ENCODE data around the gene R3HDM1. TPM values are rescaled to one million over a fixed set of nuclear protein-coding genes. Genes with fewer than 3 reads are reported as not detected.
"Not testable (repeated sequence)": the region's sequence is repeated elsewhere in the genome, so short reads cannot be mapped to it uniquely, and the experiment has no call there.

The R3HDM1 gene
- total RNA-seq, 1 donor from 2014 or later: 17.8 TPM

DNA sequence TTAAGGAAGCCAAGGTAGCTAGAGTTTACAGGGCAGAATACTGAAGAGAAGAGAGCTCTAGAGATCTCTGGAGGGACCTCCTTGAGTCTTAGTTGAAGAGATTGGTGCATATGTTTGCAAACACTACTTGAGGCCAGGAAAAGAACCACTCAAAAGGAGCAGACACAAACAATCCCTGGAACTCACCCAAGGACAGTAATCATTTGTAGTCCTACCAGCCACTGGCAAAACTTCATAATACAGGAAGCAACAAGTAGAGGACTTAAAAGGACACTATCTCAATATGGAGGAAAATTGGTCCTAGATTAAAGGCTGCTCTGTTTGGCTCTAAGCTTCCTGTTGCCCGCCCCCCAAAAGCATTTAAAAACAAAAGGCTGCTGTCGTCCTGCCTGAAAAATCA, 163.4 kb downstream of the R3HDM1 start:
- TF ChIP-seq, protein P1, sequence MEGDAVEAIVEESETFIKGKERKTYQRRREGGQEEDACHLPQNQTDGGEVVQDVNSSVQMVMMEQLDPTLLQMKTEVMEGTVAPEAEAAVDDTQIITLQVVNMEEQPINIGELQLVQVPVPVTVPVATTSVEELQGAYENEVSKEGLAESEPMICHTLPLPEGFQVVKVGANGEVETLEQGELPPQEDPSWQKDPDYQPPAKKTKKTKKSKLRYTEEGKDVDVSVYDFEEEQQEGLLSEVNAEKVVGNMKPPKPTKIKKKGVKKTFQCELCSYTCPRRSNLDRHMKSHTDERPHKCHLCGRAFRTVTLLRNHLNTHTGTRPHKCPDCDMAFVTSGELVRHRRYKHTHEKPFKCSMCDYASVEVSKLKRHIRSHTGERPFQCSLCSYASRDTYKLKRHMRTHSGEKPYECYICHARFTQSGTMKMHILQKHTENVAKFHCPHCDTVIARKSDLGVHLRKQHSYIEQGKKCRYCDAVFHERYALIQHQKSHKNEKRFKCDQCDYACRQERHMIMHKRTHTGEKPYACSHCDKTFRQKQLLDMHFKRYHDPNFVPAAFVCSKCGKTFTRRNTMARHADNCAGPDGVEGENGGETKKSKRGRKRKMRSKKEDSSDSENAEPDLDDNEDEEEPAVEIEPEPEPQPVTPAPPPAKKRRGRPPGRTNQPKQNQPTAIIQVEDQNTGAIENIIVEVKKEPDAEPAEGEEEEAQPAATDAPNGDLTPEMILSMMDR (IDR thresholded peaks at IDR 0.05; ENCODE audit: borderline replicate concordance): no peak
- Histone ChIP-seq H3K27me3 (ENCODE audit: low read depth) (no peaks in the 10 kb centered on the region), H3K4me1 (peaks cover 13% of the 10 kb centered on the region), H3K4me3 (no peak overlapping the region), H3K9me3 (replicated peaks) (no peaks in the 10 kb centered on the region), H3K27ac (replicated peaks) (no peak overlapping the region), H3K36me3 (peaks cover 9% of the 10 kb centered on the region)
- intact Hi-C loops (cut with micrococcal nuclease): no loop called here
- no peak for DNase-seq

DNA sequence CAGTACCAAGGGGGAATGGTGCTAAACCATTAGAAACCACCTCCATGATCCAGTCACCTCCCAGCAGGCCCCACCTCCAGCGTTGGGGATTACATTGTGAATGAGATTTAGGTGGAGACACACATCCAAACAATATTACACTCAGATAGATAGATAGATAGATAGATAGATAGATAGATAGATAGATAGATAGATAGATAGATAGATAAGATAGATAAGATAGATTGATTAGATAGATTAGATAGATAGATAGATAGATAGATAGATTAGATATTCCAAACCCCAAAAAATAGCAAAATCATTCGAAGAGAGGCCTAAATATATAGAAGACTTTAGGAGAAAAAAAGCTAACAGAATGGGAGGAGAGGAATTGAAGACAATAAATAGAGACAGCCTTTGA, 167.6 kb downstream of the R3HDM1 start:
- Histone ChIP-seq H3K36me3 (peaks cover 9% of the 10 kb centered on the region), H3K4me3 (no peak overlapping the region), H3K27me3 (ENCODE audit: low read depth) (no peaks in the 10 kb centered on the region), H3K4me1 (peaks cover 19% of the 10 kb centered on the region), H3K9me3 (replicated peaks) (no peaks in the 10 kb centered on the region), H3K27ac (replicated peaks) (no peak overlapping the region)
- intact Hi-C loops (cut with micrococcal nuclease): no loop called here
- DNase-seq: no peak
- TF ChIP-seq, protein P1 (IDR thresholded peaks at IDR 0.05; ENCODE audit: borderline replicate concordance): no peak

DNA sequence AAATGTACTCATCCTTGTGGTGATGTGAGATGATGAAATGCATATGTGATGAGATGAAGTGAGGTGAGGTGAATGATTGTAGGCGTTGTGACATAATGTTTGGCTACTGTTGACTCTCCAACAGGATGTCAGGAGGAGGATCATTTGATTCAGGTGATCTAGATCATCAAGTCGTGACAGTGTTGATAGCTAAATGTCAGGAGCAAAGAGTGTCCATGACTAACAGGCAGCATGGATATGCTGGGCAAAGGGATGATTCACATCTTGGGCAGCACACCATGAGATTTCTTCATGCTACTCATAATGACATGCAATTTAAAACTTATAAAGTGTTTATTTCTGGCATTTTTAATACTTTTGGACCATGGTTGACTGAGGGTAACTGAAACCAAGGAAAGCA, 170.2 kb downstream of the R3HDM1 start:
- H3K4me3 ChIP-seq: no peak overlapping the region

DNA sequence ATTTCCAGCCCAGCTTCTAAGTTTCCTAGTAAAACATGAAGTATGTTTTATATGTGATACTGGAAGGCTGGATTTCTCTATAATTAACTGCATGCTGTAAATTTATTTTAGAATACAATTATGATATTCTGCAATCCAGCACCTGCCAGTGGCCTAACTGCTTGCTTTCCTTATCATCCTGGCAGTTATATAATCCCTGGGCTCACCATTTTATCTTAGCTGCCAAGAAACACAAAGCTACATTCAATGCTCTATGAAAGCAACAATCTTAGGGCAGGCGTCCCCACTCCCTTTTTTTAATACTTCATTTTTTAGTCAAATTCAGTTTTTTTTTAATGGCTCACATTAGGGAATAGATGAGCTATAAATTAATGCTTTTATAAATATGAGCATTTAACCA, 172.0 kb downstream of the R3HDM1 start:
- DNase-seq: no peak
- no peak overlapping the region for H3K4me3 ChIP-seq
- no peaks in the 10 kb centered on the region for H3K36me3 ChIP-seq
- H3K4me1 ChIP-seq: peaks cover 6% of the 10 kb centered on the region
- no peaks in the 10 kb centered on the region for H3K9me3 ChIP-seq (replicated peaks)
- intact Hi-C loops (cut with micrococcal nuclease): loop anchor here (10.0 kb wide), 1 partner anchor 698 kb away; no protein-coding TSS in a partner anchor
- no peak overlapping the region for H3K27ac ChIP-seq (replicated peaks)
- TF ChIP-seq, protein P1 (IDR thresholded peaks at IDR 0.05; ENCODE audit: borderline replicate concordance): no peak
- H3K27me3 ChIP-seq (ENCODE audit: low read depth): no peaks in the 10 kb centered on the region

More for the DNA sequence above, 170.2 kb downstream of the R3HDM1 start:
- DNase-seq: no peak
- H3K36me3 ChIP-seq: peaks cover 7% of the 10 kb centered on the region
- intact Hi-C loops (cut with micrococcal nuclease): loop anchor here (10.0 kb wide), 1 partner anchor 697 kb away; no protein-coding TSS in a partner anchor
- peaks cover 6% of the 10 kb centered on the region for H3K4me1 ChIP-seq
- no peaks in the 10 kb centered on the region for H3K27me3 ChIP-seq (ENCODE audit: low read depth)
- H3K9me3 ChIP-seq (replicated peaks): no peaks in the 10 kb centered on the region
- H3K27ac ChIP-seq (replicated peaks): no peak overlapping the region
- TF ChIP-seq, protein P1 (IDR thresholded peaks at IDR 0.05; ENCODE audit: borderline replicate concordance): no peak

DNA sequence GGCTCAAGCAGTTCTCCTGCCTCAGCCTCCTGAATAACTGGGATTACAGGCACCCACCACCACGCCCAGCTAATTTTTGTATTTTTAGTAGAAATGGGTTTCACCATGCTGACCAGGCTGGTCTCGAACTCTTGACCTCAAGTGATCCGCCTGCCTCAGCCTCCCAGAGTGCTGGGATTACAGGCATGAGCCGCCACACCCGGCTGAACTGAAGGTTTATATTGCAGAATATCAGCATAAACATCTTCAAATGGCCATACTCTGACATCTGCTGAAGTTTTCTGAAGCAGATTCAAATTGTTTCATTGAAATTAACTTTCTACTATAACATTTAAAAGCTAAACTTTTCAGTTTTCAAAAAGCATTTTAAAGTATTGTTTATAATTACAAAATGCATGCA, 172.8 kb downstream of the R3HDM1 start:
- H3K9me3 ChIP-seq (replicated peaks); H3K27me3 ChIP-seq (ENCODE audit: low read depth); H3K4me1 ChIP-seq; H3K36me3 ChIP-seq; DNase-seq; H3K4me3 ChIP-seq; H3K27ac ChIP-seq (replicated peaks): not testable (repeated sequence)
- intact Hi-C loops (cut with micrococcal nuclease): loop anchor here (10.0 kb wide), 1 partner anchor 699 kb away; no protein-coding TSS in a partner anchor

DNA sequence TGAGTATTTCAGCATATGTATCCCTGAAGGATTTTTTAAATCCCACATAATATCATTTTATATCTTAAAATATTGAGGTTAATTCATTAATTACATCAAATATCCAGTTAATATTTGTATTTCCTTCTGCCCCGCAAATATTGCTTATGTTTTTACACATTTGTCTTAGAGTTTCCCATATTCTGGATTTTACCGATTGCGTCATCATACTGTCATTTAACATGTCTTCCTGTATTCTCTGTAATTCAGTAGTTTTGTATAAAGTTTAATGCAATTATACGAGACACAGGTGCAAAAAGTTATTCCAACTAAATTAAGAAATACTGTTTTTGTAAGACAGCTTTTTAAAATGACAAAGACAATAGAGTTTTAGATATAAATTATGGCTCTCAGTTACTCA, 176.9 kb downstream of the R3HDM1 start:
- Histone ChIP-seq H3K36me3 (peaks cover 3% of the 10 kb centered on the region), H3K27me3 (ENCODE audit: low read depth) (no peaks in the 10 kb centered on the region), H3K4me3 (no peak overlapping the region), H3K27ac (replicated peaks) (no peak overlapping the region), H3K4me1 (peaks cover 6% of the 10 kb centered on the region), H3K9me3 (replicated peaks) (no peaks in the 10 kb centered on the region)
- no peak for DNase-seq
- intact Hi-C loops (cut with micrococcal nuclease): loop anchor here (10.0 kb wide), 1 partner anchor 703 kb away; no protein-coding TSS in a partner anchor
- TF ChIP-seq, protein P1 (IDR thresholded peaks at IDR 0.05; ENCODE audit: borderline replicate concordance): no peak

All from left ventricle myocardium inferior (tissue), 1 donor.